Cardiac fibroblast (primary cell): ENCODE measurements around the gene SLC23A2.

Experiments
- DNase-seq, 2 donors: peaks; one replicate each; pipeline versions ENCODE4 v3.0.0 to v3.0.0-alpha.2; 2010; ENCODE audit warnings: low read depth in 2 of 2
- H3K4me3 ChIP-seq, 2 donors: replicated peaks in 1 of 2; 1 replicate in 1 of 2; 2 replicates in 1 of 2; pipeline ENCODE4 v1.5.1; 2011; ENCODE audit warnings: low read depth in 2 of 2, low read length in 2 of 2, mild to moderate bottlenecking in 2 of 2, moderate library complexity in 1 of 2
- TF ChIP-seq, protein P1 (sequence below): IDR thresholded peaks from one replicate; pipeline ENCODE4 v1.5.1; 2011; ENCODE audit warnings: low read depth, mild to moderate bottlenecking, low read length, inconsistent platforms

The SLC23A2 gene

DNA sequence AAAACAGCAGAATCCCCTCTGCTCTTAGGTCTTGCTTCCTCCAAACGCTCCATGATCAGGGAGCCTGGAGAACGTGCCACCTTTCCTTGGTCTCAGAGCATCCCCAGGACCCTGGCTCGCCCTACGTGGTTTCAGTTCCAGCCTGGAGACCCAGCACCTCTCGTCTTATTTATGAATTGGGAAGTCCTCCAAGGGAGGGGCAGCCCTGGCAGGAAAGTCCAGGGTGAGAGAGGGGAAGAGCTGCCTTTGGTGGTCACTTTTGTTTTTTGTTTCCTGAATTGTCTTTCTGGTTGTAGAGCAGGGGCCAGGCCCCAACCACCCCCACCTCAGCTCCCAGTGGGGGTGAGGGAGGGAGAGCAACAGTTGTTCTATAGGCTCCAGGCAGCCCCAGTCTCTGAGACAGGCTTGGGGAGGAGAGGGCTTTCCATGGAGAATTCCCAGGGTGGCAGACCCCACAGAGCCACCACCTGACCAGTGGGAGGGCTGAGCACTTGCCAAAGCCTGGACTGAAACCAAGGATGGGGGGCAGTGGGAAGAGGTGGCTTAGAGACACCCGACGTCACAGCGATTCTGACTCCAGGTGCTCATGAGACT lies 190.8 kb downstream of the SLC23A2 start:
- TF ChIP-seq, protein P1, sequence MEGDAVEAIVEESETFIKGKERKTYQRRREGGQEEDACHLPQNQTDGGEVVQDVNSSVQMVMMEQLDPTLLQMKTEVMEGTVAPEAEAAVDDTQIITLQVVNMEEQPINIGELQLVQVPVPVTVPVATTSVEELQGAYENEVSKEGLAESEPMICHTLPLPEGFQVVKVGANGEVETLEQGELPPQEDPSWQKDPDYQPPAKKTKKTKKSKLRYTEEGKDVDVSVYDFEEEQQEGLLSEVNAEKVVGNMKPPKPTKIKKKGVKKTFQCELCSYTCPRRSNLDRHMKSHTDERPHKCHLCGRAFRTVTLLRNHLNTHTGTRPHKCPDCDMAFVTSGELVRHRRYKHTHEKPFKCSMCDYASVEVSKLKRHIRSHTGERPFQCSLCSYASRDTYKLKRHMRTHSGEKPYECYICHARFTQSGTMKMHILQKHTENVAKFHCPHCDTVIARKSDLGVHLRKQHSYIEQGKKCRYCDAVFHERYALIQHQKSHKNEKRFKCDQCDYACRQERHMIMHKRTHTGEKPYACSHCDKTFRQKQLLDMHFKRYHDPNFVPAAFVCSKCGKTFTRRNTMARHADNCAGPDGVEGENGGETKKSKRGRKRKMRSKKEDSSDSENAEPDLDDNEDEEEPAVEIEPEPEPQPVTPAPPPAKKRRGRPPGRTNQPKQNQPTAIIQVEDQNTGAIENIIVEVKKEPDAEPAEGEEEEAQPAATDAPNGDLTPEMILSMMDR = no peak
- DNase-seq = no peak
- H3K4me3 ChIP-seq = no peak overlapping the region

DNA sequence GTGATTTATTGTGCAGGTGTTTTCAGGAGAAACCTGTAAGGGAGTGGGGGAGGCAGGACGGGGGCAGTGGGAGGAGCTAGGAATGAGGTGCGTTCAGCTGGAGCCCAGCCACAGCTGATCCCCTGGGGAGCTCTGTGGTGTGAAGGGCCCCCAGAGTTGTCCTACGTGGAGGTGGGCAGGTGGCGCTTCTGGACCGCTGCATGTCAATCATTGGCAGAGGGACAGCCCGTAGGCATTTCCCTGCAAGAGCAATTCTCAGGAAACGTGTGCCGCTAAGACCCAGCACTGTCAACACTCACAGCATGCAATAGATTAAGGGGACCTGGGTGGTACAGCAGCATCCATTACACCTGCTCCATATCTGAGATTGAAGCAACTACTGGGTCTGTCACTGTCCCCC lies 191.6 kb downstream of the SLC23A2 start:
- H3K4me3 ChIP-seq = no peak overlapping the region
- no peak for DNase-seq
- TF ChIP-seq, protein P1 = no peak

DNA sequence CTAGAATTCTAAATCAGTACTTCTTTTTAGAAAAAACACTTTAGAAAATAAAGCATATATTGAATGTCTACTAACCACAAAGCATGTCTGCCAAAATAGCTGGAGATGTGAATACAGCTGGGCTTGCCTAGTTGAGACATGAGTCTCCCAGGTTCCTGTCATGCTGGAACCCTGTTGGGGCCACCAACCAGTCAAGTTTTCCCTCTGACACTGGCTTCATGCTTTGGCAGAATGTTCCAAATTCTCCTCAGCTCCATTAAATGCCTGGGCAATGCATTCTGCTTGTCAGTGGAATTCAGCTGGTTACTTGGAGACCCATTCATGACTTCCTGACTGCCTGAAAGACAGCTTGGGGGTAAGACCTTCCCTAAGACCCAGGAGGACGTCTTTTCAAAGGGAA lies 192.4 kb downstream of the SLC23A2 start:
- no peak for DNase-seq
- TF ChIP-seq, protein P1 = no peak
- no peak overlapping the region for H3K4me3 ChIP-seq

DNA sequence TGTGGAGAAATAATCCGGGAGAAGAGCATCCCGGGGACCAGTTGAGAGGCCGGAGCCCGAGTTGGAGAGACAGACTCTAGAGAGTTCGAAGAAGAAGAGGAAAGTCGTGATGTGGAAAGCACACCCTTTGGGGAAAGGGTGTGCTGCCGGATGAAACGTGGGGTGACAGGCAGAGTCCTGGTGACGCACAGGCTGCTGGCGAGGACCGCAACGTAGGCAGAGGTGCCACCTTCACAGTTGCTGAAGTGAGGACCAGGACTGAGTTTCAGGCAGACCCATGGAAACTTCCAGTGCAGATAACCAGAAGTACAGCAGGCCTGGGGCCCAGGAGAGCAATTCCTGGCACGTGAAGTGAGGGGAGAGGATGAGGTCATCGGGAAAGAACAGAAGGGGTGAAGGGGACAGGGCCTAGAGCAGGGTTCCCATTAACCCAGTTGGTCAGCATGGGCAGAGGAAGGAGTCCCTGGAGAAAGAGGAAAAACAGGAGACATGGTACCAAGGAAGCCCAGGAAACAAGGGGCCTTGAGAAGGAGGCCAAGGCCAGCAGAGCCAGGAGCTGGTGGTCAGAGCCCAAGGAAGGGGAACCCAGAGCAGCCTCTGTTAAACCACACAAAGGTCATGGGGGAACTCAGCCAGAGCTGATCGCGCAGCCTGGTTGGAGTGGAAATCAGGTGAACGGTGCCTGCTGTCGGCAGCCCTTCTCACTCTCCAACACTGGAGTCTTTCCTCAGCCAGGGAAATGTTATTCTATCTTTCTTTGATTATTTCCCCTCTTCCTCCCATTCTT lies 195.5 kb downstream of the SLC23A2 start:
- TF ChIP-seq, protein P1 = no peak
- DNase-seq = no peak
- no peak overlapping the region for H3K4me3 ChIP-seq

DNA sequence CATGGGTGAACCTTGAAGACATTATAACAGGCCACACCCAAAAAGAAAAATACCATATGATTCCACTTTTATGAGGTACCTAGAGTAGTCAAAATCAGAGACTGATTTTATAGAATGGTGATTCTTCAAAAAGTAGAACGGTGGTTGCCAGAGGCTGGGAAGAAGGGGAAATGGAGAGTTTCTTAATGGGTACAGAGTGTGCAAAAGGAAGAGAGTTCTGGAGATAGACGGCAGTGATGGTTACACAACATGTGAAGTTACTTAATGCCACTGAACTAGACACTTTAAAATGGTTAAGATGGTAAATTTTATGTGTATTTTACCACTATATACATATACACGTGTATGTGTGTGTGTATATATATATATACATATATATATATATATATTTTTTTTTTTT lies 198.8 kb downstream of the SLC23A2 start:
- TF ChIP-seq, protein P1 = no peak
- H3K4me3 ChIP-seq = no peak overlapping the region
- no peak for DNase-seq
